ENCODE measurements around the gene SETBP1.

- no peak for TF ChIP-seq CTCF (conservative IDR thresholded peaks at IDR 0.05 in 1 of 2, IDR thresholded peaks at IDR 0.05 in 1 of 2; ENCODE audit: extremely low read depth in 1 of 2, insufficient read depth in 1 of 2, low read depth in 1 of 2, low read length in 2 of 2)
- no peak for TF ChIP-seq EZH2 (IDR thresholded peaks at IDR 0.05; ENCODE audit: borderline replicate concordance, low read length)
Measured at GRCh38 chr18:44715842-44716241, 35.2 kb downstream of the SETBP1 start.
